ENCODE measurements around the gene NR0B2. TPM values are rescaled to one million over a fixed set of nuclear protein-coding genes. Genes with fewer than 3 reads are reported as not detected.

NR0B2 gene
- total RNA-seq, 1 experiment from 2014 or later: not detected

- no peak overlapping the region for H3K4me3 ChIP-seq (replicated peaks in 1 of 2; ENCODE audit: low read depth in 1 of 2, low read length in 2 of 2)
- RAD21 ChIA-PET (ENCODE audit: low non-redundant PET in 1 of 2, low total read pairs in 2 of 2, uncharacterized antibody in 2 of 2, unreplicated experiment in 2 of 2): no interaction called here
- no peaks in the 10 kb centered on the region for H3K9me2 ChIP-seq (ENCODE audit: insufficient read depth)
- H3K27ac ChIP-seq (ENCODE audit: low read depth, low read length): no peak overlapping the region
- DNase-seq (ENCODE audit: low read depth, low spot score) (peak; percentile 73), ATAC-seq (peak; percentile 91)
- no peaks in the 10 kb centered on the region for H3K36me3 ChIP-seq (ENCODE audit: control insufficient read depth in 1 of 2, insufficient read depth in 2 of 2, low read length in 2 of 2)
- intact Hi-C loops (cut with micrococcal nuclease): no loop called here
- H3K79me2 ChIP-seq (ENCODE audit: insufficient read depth, low read length): no peaks in the 10 kb centered on the region
- no peak overlapping the region for H3K9ac ChIP-seq (ENCODE audit: low read length)
- BruUV-seq (replicated peaks): no TSS peak
- no peaks in the 10 kb centered on the region for H3K27me3 ChIP-seq (ENCODE audit: insufficient read depth, low read length)
- POLR2A ChIA-PET: no interaction called here
- TF ChIP-seq CBX3 (IDR thresholded peaks at IDR 0.05; ENCODE audit: low read depth) (peak; percentile 58; the same call in 1 of the 2 replicates), ZBTB33 (IDR thresholded peaks at IDR 0.05; ENCODE audit: extremely low read depth, insufficient replicate concordance, low read length) (no peak), POLR2AphosphoS5 (IDR thresholded peaks at IDR 0.05; ENCODE audit: low read depth, low read length) (no peak), FOSL1 (IDR thresholded peaks at IDR 0.05; ENCODE audit: low read depth) (peak; percentile 69), JUND (IDR thresholded peaks at IDR 0.05) (peak; percentile 78), SP1 (IDR thresholded peaks at IDR 0.05; ENCODE audit: low read depth) (peak; percentile 39; the same call in 1 of the 2 replicates), ELF1 (IDR thresholded peaks at IDR 0.05; ENCODE audit: borderline replicate concordance, low read depth) (no peak), EZH2phosphoT487 (IDR thresholded peaks at IDR 0.05; ENCODE audit: borderline replicate concordance) (no peak)
- H3K4me1 ChIP-seq (ENCODE audit: control insufficient read depth in 1 of 2, insufficient read depth in 2 of 2, low read length in 2 of 2): peaks cover 0 to 14% of the 10 kb centered on the region in 2 experiments; a peak in 2 of 4 replicates
- H3K9me3 ChIP-seq (ENCODE audit: control insufficient read depth in 1 of 2, insufficient read depth in 1 of 2, low read depth in 1 of 2, low read length in 2 of 2): no peaks in the 10 kb centered on the region
- no peaks in the 10 kb centered on the region for H4K20me1 ChIP-seq (ENCODE audit: insufficient read depth)
- CTCF ChIA-PET: no interaction called here
- no peak overlapping the region for H2AFZ ChIP-seq (ENCODE audit: low read depth, low read length, poor library complexity, severe bottlenecking)
- H3K4me2 ChIP-seq (ENCODE audit: low read length): peak overlapping the region; percentile 30
Observed at GRCh38 chr1:26907071-26907917, 6.5 kb downstream of the NR0B2 start.
